Neural progenitor cell (in vitro differentiated cells): ENCODE measurements around the gene ASPHD1.

Source experiments
- EZH2 ChIP-seq: fragments of 200-600 bp; sonication (generic); IDR thresholded peaks from 2 replicates; pipeline ENCODE4 v1.6.1; 2017; ENCODE audit warnings: antibody characterized with exemption, mild to moderate bottlenecking, moderate library complexity
- TF ChIP-seq, protein P1 (sequence below): fragments of 200-600 bp; sonication (generic); IDR thresholded peaks from 2 replicates; pipeline ENCODE4 v1.5.1; 2017; ENCODE audit warnings: antibody characterized with exemption, mild to moderate bottlenecking

DNA sequence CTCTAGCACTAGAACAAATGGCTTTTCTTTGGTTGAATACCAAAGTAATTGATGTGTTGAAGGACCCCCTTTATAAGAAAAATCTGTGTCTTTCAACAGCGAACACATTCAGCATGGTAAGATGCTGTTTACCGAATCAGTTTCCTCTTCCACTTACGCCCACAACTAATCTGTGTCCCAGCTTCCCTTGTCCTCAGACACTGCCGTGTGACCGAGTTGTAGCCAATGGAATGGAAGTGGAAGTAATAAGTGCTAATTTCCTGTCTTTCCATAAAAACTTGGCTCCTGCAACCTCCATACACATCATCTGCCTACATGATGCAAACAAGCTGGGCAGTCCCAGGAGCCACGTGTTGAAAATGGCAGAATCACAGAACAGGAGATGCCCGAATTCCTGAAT lies 47.6 kb upstream of the ASPHD1 start:
- no peak for TF ChIP-seq EZH2
- TF ChIP-seq, protein P1, sequence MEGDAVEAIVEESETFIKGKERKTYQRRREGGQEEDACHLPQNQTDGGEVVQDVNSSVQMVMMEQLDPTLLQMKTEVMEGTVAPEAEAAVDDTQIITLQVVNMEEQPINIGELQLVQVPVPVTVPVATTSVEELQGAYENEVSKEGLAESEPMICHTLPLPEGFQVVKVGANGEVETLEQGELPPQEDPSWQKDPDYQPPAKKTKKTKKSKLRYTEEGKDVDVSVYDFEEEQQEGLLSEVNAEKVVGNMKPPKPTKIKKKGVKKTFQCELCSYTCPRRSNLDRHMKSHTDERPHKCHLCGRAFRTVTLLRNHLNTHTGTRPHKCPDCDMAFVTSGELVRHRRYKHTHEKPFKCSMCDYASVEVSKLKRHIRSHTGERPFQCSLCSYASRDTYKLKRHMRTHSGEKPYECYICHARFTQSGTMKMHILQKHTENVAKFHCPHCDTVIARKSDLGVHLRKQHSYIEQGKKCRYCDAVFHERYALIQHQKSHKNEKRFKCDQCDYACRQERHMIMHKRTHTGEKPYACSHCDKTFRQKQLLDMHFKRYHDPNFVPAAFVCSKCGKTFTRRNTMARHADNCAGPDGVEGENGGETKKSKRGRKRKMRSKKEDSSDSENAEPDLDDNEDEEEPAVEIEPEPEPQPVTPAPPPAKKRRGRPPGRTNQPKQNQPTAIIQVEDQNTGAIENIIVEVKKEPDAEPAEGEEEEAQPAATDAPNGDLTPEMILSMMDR = no peak
